Omental fat pad (tissue), 4 donors: ENCODE results near the gene ARAP3. TPM values are rescaled to one million over a fixed set of nuclear protein-coding genes. Genes with fewer than 3 reads are reported as not detected.
"Not testable (repeated sequence)": the region's sequence is repeated elsewhere in the genome, so short reads cannot be mapped to it uniquely, and the experiment has no call there.

Source experiments
- ATAC-seq: fragments of 150-250 bp; one replicate; pipeline ENCODE4 v1.9.1; 2016; ENCODE audit warnings: mild to moderate bottlenecking, moderate library complexity; ENCODE audit not compliant: low FRiP score
- DNase-seq: peaks from one replicate; pipeline ENCODE4 v3.0.0-alpha.2; 2019; ENCODE audit warnings: low spot score
- CTCF ChIP-seq, 3 donors: fragments of 450-650 bp; IDR thresholded peaks; one replicate each; pipeline ENCODE4 v1.5.1; 2016 to 2017; ENCODE audit warnings: antibody characterized with exemption in 3 of 3, mild to moderate bottlenecking in 3 of 3, moderate library complexity in 2 of 3
- total RNA-seq, 4 donors: library from RNA; depleted of rRNA; stranded (reverse); fragments of >200 nt; gene quantifications; one replicate each; pipeline ENCODE4 v1.1.0, GENCODE V29; 2016

Gene ARAP3
- total RNA-seq = 10 to 100 TPM in 1 of 4 donors, 1 to 10 TPM in 3; 2.6 to 36.1 (median 9.1) TPM

GRCh38 chr5:141681695-141682641 lies at the start of gene ARAP3:
Gene ARAP3, minus strand, starts transcription at chr5:141682230. Its CDS starts 1,744 bp downstream, at chr5:141680486.
- peak; percentile 34 for DNase-seq
- ATAC-seq = peak; percentile 91
- TF ChIP-seq CTCF (IDR thresholded peaks at IDR 0.05) = no peak

DNA sequence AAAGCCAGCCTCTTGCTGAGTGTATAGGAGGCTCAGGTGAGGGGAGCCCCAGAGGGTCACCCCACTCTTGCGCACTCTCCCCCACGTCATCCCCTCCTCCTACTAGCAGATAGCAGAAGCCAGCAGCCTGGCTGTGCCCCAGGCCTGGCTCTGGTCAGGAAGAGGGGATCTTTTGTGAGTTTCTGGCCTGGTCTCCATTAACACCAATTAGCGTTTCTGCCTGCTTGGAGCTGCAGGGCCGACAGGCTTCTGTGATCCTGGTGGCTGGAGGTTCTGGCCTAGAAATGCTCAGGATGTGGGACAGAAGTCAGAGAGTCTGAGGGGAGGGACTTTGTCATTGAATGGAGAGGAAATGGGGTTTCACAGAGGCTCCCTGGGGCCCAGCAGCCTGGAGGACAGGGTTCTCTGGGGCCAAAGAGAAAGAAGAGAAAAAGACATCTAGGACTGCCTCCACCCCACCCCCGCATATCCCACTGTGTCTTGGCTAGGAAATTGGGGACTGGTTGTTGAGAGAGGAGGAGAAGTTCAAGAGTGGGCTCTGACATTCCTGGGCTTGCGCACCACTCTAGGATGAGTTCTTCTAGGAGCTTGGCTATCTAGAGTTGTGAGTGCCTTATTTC lies 47.5 kb upstream of the ARAP3 start:
- ATAC-seq (no peak), DNase-seq (no peak)
- no peak for TF ChIP-seq CTCF (IDR thresholded peaks at IDR 0.05)

DNA sequence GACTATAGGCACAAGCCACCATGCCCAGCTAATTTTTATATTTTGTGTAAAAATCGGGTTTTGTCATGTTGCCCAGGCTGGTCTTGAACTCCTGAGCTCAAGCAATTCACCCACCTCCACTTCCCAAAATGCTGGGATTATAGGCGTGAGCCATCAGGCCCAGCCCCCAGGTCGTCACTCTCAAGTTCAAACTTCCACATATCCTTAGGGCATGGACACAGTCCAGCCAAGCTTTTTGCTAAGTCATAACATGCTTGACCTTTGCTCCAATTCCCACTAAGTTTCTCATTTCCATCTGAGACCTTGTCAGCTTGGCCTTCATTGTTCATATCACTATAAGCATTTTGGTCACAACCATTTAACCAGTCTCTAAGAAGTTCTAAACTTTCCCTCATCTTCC lies 43.9 kb upstream of the ARAP3 start:
- TF ChIP-seq CTCF (IDR thresholded peaks at IDR 0.05) = no peak
- no peak for ATAC-seq
- DNase-seq = no peak

DNA sequence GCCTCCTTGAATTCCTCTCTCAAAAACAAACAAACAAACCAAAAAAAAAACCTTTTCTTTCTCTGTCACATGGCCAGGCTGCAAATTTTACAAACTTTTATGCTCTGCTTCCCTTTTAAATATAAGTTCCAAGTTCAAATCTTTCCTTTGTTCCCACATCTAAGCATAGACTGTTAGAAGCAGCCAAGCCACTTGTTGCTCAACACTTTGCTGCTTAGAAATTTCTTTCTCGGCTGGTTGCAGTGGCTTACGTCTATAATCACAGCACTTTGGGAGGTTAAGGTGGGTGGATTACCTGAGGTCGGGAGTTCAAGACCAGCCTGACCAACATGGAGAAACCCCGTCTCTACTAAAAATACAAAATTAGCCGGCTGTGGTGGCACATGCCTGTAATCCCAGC lies 43.1 kb upstream of the ARAP3 start:
- not testable (repeated sequence) for ATAC-seq

GRCh38 chr5:141722266-141722665 lies 40.2 kb upstream of the ARAP3 start:
- TF ChIP-seq CTCF (IDR thresholded peaks at IDR 0.05) = no peak
- ATAC-seq (no peak), DNase-seq (no peak)

More for the DNA sequence above, 43.1 kb upstream of the ARAP3 start:
- not testable (repeated sequence) for DNase-seq

DNA sequence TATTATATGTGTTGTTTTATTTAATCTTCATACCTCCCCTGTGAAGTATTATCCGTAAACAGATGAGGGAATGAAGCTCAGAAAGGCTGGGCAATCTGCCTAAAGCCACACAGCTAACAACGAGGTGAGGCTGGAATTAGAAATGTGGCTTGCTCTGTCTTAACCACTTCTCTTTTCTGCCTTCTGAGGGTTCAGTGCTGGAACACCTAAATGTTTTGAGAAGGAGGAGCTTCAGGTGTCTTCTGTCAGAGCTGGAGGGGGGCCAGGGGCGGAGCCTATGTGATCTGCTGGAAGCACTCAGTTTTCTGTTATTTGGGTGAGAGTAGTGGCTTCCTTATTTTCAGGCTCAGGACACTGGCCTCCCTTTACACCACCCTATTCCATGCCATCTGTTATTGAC lies 35.0 kb upstream of the ARAP3 start:
- ATAC-seq = no peak

More for the DNA sequence above, 35.0 kb upstream of the ARAP3 start:
- DNase-seq = no peak
- TF ChIP-seq CTCF (IDR thresholded peaks at IDR 0.05) = no peak
